ENCODE data around the gene SLC30A7.
A peak's percentile ranks its signal among the peaks of the same experiment; 100 is the strongest.

SLC30A7 gene

GRCh38 chr1:100862591-100862990 lies 33.3 kb upstream of the SLC30A7 start:
- TF ChIP-seq CTCF (IDR thresholded peaks at IDR 0.05; ENCODE audit: low read depth, low read length, missing control alignments) = no peak

GRCh38 chr1:100866041-100866900 lies 29.6 kb upstream of the SLC30A7 start:
- H3K4me3 ChIP-seq (replicated peaks; ENCODE audit: low read depth, low read length) = no peak overlapping the region
- peak; percentile 26 for TF ChIP-seq CTCF (IDR thresholded peaks at IDR 0.05; ENCODE audit: low read depth, low read length, missing control alignments)
- DNase-seq (ENCODE audit: extremely low read depth, low read depth) = no peak

More at GRCh38 chr1:100862591-100862990, 33.3 kb upstream of the SLC30A7 start:
- no peak overlapping the region for H3K4me3 ChIP-seq (replicated peaks; ENCODE audit: low read depth, low read length)
- no peak for DNase-seq (ENCODE audit: extremely low read depth, low read depth)

GRCh38 chr1:100866901-100867206 lies 29.0 kb upstream of the SLC30A7 start:
- TF ChIP-seq CTCF (IDR thresholded peaks at IDR 0.05; ENCODE audit: low read depth, low read length, missing control alignments) = no peak
- DNase-seq (ENCODE audit: extremely low read depth, low read depth) = no peak
- H3K4me3 ChIP-seq (replicated peaks; ENCODE audit: low read depth, low read length) = no peak overlapping the region

GRCh38 chr1:100868364-100868995 lies 27.4 kb upstream of the SLC30A7 start:
- TF ChIP-seq CTCF (IDR thresholded peaks at IDR 0.05; ENCODE audit: low read depth, low read length, missing control alignments) = peak; percentile 21
- no peak for DNase-seq (ENCODE audit: extremely low read depth, low read depth)
- no peak overlapping the region for H3K4me3 ChIP-seq (replicated peaks; ENCODE audit: low read depth, low read length)

GRCh38 chr1:100869996-100870395 lies 25.9 kb upstream of the SLC30A7 start:
- no peak overlapping the region for H3K4me3 ChIP-seq (replicated peaks; ENCODE audit: low read depth, low read length)
- no peak for TF ChIP-seq CTCF (IDR thresholded peaks at IDR 0.05; ENCODE audit: low read depth, low read length, missing control alignments)
- no peak for DNase-seq (ENCODE audit: extremely low read depth, low read depth)

- TF ChIP-seq CTCF (IDR thresholded peaks at IDR 0.05; ENCODE audit: low read depth, low read length, missing control alignments) = no peak
- no peak for DNase-seq (ENCODE audit: extremely low read depth, low read depth)
- no peak overlapping the region for H3K4me3 ChIP-seq (replicated peaks; ENCODE audit: low read depth, low read length)
These were observed 21.5 kb upstream of the SLC30A7 start for GRCh38 chr1:100874433-100874832.
